Vagina (tissue), 2 donors: ENCODE data around the gene DCAF12. TPM values are rescaled to one million over a fixed set of nuclear protein-coding genes. Genes with fewer than 3 reads are reported as not detected.
"Not testable (repeated sequence)": the region's sequence is repeated elsewhere in the genome, so short reads cannot be mapped to it uniquely, and the experiment has no call there.

Experiments used
- DNase-seq, 2 donors: peaks; one replicate each; pipeline ENCODE4 v3.0.0-alpha.2; 2017; ENCODE audit errors: extremely low spot score in 2 of 2
- H3K27ac ChIP-seq: fragments of 200-600 bp; sonication (generic); one replicate; pipeline ENCODE4 v1.5.1; 2019
- H3K27me3 ChIP-seq: fragments of 200-600 bp; sonication (generic); one replicate; pipeline ENCODE4 v1.5.1; 2019
- H3K36me3 ChIP-seq, 2 donors: fragments of 200-600 bp; sonication (generic); one replicate each; pipeline ENCODE4 v1.5.1; 2017 to 2019
- H3K4me1 ChIP-seq: fragments of 200-600 bp; sonication (generic); one replicate; pipeline ENCODE4 v1.5.1; 2019
- H3K4me3 ChIP-seq, 2 donors: fragments of 200-600 bp; sonication (generic); 1 replicate in 1 of 2; 2 replicates in 1 of 2; pipeline ENCODE4 v1.5.1; 2016 to 2019
- H3K9me3 ChIP-seq: fragments of 200-600 bp; sonication (generic); one replicate; pipeline ENCODE4 v1.5.1; 2019
- POLR2A ChIP-seq, 2 donors: fragments of 450-650 bp; IDR thresholded peaks; one replicate each; pipeline ENCODE4 v1.6.1; 2017; ENCODE audit warnings: antibody characterized with exemption in 2 of 2, mild to moderate bottlenecking in 2 of 2, moderate library complexity in 2 of 2
- POLR2AphosphoS5 ChIP-seq, 2 donors: sonication (generic); formaldehyde crosslinking; IDR thresholded peaks; one replicate each; pipeline ENCODE4 v1.9.0; 2017; ENCODE audit warnings: antibody characterized with exemption in 2 of 2, mild to moderate bottlenecking in 2 of 2, low read depth in 1 of 2; ENCODE audit not compliant: insufficient read depth in 1 of 2
- intact Hi-C: fragments of 100-400 bp; cut with DNase I; formaldehyde crosslinking; loops from one replicate; pipeline ENCODE4 v1.15.1; 2023
- small RNA-seq: library from RNA; depleted of rRNA; stranded (forward); fragments of <200 nt; gene quantifications from one replicate; pipeline ENCODE3, GENCODE V24; 2016
- total RNA-seq: library from RNA; depleted of rRNA; stranded (reverse); fragments of >200 nt; gene quantifications from one replicate; pipeline ENCODE4 v1.2.3, GENCODE V29; 2016
- TF ChIP-seq, protein P1 (sequence below), 3 experiments: fragments of 450-650 bp in 2 of 3; fragments of 200-600 bp in 1 of 3; sonication (generic) in 1 of 3; IDR thresholded peaks; one replicate each; pipeline ENCODE4 v1.5.1; 2017 to 2019; ENCODE audit warnings: antibody characterized with exemption in 3 of 3, mild to moderate bottlenecking in 2 of 3, moderate library complexity in 2 of 3

The DCAF12 gene
- total RNA-seq, 1 donor from 2014 or later = 31.2 TPM

DNA sequence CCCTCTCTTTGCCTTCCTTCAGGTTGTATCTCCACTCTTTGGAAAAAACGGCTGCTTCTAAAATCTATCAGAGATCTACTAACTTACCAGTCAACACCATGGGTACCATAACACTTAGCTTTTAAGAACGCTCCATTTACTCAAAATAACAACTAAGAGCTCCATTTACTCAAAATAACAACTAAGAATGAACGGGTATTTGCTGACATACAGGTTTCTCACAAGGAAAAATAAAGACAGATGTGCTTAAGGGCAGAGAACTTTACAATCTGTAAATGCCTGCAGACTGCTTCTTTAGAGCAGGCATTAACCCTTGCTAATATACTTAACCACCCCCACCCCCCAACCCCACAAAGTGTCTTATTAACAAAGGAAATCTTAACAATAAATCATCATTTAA, 80.6 kb downstream of the DCAF12 start:
- intact Hi-C loops = no loop called here
- H3K4me1 ChIP-seq = peaks cover 43% of the 10 kb centered on the region
- TF ChIP-seq, protein P1, sequence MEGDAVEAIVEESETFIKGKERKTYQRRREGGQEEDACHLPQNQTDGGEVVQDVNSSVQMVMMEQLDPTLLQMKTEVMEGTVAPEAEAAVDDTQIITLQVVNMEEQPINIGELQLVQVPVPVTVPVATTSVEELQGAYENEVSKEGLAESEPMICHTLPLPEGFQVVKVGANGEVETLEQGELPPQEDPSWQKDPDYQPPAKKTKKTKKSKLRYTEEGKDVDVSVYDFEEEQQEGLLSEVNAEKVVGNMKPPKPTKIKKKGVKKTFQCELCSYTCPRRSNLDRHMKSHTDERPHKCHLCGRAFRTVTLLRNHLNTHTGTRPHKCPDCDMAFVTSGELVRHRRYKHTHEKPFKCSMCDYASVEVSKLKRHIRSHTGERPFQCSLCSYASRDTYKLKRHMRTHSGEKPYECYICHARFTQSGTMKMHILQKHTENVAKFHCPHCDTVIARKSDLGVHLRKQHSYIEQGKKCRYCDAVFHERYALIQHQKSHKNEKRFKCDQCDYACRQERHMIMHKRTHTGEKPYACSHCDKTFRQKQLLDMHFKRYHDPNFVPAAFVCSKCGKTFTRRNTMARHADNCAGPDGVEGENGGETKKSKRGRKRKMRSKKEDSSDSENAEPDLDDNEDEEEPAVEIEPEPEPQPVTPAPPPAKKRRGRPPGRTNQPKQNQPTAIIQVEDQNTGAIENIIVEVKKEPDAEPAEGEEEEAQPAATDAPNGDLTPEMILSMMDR (IDR thresholded peaks at IDR 0.05) = no peak
- no peak for TF ChIP-seq POLR2AphosphoS5 (IDR thresholded peaks at IDR 0.05; ENCODE audit: insufficient read depth in 1 of 2, low read depth in 1 of 2)
- no peak for TF ChIP-seq POLR2A (IDR thresholded peaks at IDR 0.05)
- H3K27me3 ChIP-seq = no peaks in the 10 kb centered on the region
- no peaks in the 10 kb centered on the region for H3K36me3 ChIP-seq
- H3K9me3 ChIP-seq = no peaks in the 10 kb centered on the region
- no peak overlapping the region for H3K4me3 ChIP-seq
- H3K27ac ChIP-seq = no peak overlapping the region
- no peak for DNase-seq

DNA sequence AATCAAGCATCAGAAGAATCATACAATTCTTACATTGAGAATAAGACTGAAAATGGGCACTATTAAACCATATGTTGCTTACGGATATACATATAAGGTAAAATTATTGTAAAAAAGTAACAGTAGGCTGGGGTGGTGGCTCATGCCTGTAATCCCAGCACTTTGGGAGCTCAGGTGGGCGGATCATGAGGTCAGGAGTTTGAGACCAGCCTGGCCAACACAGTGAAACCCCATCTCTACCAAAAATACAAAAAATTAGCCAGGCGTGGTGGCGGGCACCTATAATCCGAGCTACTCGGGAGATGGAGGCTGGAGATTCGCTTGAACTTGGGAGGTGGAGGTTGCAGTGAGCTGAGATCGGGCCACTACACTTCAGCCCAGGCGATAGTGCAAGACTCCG, 84.4 kb downstream of the DCAF12 start:
- peaks cover 24% of the 10 kb centered on the region for H3K4me1 ChIP-seq
- DNase-seq, H3K4me3 ChIP-seq, H3K27me3 ChIP-seq, H3K27ac ChIP-seq, H3K9me3 ChIP-seq, H3K36me3 ChIP-seq, intact Hi-C loops: not testable (repeated sequence)

DNA sequence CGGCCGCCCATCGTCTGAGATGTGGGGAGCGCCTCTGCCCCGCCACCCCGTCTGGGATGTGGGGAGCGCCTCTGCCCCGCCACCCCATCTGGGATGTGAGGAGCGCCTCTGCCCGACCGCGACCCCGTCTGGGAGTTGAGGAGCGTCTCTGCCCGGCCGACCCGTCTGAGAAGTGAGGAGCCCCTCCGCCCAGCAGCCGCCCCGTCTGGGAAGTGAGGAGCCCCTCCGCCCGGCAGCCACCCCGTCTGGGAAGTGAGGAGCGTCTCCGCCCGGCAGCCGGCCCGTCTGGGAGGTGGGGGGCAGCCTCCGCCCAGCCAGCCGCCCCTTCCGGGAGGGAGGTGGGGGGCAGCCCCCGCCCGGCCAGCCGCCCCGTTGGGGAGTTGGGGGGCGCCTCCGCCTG, 87.6 kb downstream of the DCAF12 start:
- H3K4me3 ChIP-seq, H3K4me1 ChIP-seq, intact Hi-C loops, H3K27me3 ChIP-seq, H3K9me3 ChIP-seq, DNase-seq, H3K27ac ChIP-seq, H3K36me3 ChIP-seq: not testable (repeated sequence)

DNA sequence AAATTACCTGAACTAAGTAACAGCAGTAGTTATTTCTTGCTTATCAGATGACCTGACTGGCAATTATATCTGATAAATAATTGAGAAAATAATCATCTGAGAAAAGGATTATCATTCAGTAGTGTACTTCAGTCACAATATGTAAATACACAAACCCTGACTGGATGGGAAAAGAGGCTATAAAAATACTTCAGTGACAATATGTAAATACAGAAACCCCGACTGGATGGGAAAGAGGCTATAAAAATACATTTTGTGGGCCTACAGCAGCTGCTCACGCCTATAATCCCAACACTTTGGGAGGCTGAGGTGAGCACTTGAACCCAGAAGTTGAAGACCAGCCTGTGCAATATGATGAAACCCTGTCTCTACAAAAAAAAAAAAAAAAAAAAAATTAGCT, 88.9 kb downstream of the DCAF12 start:
- intact Hi-C loops = no loop called here
- Histone ChIP-seq H3K27me3 (no peaks in the 10 kb centered on the region), H3K4me3 (no peak overlapping the region), H3K27ac (no peak overlapping the region), H3K9me3 (no peaks in the 10 kb centered on the region), H3K4me1 (no peaks in the 10 kb centered on the region), H3K36me3 (no peaks in the 10 kb centered on the region)
- DNase-seq = no peak
- TF ChIP-seq, protein P1 (IDR thresholded peaks at IDR 0.05) = no peak
- TF ChIP-seq POLR2A (IDR thresholded peaks at IDR 0.05) (no peak), POLR2AphosphoS5 (IDR thresholded peaks at IDR 0.05; ENCODE audit: insufficient read depth in 1 of 2, low read depth in 1 of 2) (no peak)

DNA sequence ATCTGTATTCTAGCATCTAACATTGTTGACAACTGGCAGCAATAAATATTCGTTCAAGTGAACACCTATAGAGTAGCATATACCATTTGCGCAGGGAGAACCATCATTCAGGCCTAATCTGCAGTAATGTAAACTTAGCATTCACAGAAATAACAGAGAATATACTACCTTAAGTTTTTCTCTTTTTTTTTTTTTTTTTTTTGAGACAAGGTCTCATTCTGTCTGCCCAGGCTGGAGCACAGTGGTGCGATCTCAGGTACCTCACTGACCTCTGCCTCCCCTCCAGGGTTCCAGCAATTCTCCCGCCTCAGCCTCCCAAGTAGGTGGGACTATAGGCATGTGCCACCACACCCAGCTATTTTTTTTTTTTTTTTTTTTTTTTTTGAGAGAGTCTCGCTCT, 89.9 kb downstream of the DCAF12 start:
- Histone ChIP-seq H3K4me1 (no peaks in the 10 kb centered on the region), H3K36me3 (no peaks in the 10 kb centered on the region), H3K27ac (no peak overlapping the region), H3K9me3 (no peaks in the 10 kb centered on the region), H3K4me3 (no peak overlapping the region), H3K27me3 (no peaks in the 10 kb centered on the region)
- intact Hi-C loops = no loop called here
- no peak for TF ChIP-seq POLR2A (IDR thresholded peaks at IDR 0.05)
- TF ChIP-seq, protein P1 (IDR thresholded peaks at IDR 0.05) = no peak
- TF ChIP-seq POLR2AphosphoS5 (IDR thresholded peaks at IDR 0.05; ENCODE audit: insufficient read depth in 1 of 2, low read depth in 1 of 2) = no peak
- DNase-seq = no peak

Small RNAs within 50 kb of the gene (small RNA-seq; reads per million reads assigned to genes)
- not detected for gene RN7SKP114

Other genes starting within 250 kb of the DCAF12 start
- gene UBAP2, start 77.8 kb downstream of the DCAF12 start, total RNA-seq = 24.6 TPM
- 43.0 TPM for gene UBAP1, start 52.3 kb upstream of the DCAF12 start, total RNA-seq
- 0.49 TPM for gene KIF24, start 202.6 kb upstream of the DCAF12 start, total RNA-seq
- gene NUDT2, start 202.9 kb upstream of the DCAF12 start, total RNA-seq = 18.4 TPM